Measurements from ENCODE around the gene GULP1. TPM values are rescaled to one million over a fixed set of nuclear protein-coding genes. Genes with fewer than 3 reads are reported as not detected.

GULP1 gene
- total RNA-seq, 2 experiments from 2014 or later, result not detected

DNA sequence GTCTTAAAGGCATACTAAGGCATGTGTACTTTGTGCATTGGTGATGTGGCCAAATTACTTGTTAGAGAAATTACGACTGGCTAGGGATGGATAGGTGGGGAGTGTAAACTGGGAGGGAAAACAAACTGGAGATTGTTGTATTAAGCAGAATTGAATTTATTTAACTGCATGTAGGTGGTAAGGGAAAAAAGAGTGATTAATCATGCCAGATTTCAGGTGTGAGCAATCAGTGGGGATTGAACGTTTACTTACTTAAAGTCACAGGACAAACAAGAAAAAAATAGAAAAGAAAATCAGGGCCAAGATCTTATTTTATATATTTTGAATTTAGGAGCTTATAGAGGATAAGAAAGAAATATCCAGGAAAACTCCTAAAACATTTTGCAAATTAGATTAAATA, 88.6 kb downstream of the GULP1 start:
- Mint-ChIP-seq H3K27ac (no peak overlapping the region), H3K4me1 (ENCODE audit: low read depth) (no peaks in the 10 kb centered on the region), H3K4me3 (no peak overlapping the region), H3K36me3 (ENCODE audit: low read depth) (no peaks in the 10 kb centered on the region), H3K9me3 (peaks cover 2% of the 10 kb centered on the region), H3K27me3 (no peaks in the 10 kb centered on the region)
- ChIA-PET POLR2A (no interaction called here), CTCF (no interaction called here)
- ATAC-seq (no peak), DNase-seq (no peak)
- intact Hi-C loops (cut with micrococcal nuclease), result no loop called here
- TF ChIP-seq, protein P1, sequence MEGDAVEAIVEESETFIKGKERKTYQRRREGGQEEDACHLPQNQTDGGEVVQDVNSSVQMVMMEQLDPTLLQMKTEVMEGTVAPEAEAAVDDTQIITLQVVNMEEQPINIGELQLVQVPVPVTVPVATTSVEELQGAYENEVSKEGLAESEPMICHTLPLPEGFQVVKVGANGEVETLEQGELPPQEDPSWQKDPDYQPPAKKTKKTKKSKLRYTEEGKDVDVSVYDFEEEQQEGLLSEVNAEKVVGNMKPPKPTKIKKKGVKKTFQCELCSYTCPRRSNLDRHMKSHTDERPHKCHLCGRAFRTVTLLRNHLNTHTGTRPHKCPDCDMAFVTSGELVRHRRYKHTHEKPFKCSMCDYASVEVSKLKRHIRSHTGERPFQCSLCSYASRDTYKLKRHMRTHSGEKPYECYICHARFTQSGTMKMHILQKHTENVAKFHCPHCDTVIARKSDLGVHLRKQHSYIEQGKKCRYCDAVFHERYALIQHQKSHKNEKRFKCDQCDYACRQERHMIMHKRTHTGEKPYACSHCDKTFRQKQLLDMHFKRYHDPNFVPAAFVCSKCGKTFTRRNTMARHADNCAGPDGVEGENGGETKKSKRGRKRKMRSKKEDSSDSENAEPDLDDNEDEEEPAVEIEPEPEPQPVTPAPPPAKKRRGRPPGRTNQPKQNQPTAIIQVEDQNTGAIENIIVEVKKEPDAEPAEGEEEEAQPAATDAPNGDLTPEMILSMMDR (IDR thresholded peaks at IDR 0.05), result no peak

GRCh38 chr2:188381614-188382013, 89.9 kb downstream of the GULP1 start:
- TF ChIP-seq, protein P1 (IDR thresholded peaks at IDR 0.05), result no peak
- CTCF ChIA-PET, result no interaction called here
- Mint-ChIP-seq H3K4me3 (no peak overlapping the region), H3K4me1 (ENCODE audit: low read depth) (no peaks in the 10 kb centered on the region), H3K27ac (no peak overlapping the region), H3K9me3 (peaks cover 5% of the 10 kb centered on the region), H3K36me3 (ENCODE audit: low read depth) (no peaks in the 10 kb centered on the region), H3K27me3 (no peaks in the 10 kb centered on the region)
- ATAC-seq, result no peak
- POLR2A ChIA-PET, result no interaction called here
- intact Hi-C loops (cut with micrococcal nuclease), result no loop called here
- DNase-seq, result no peak

- Mint-ChIP-seq H3K36me3 (ENCODE audit: low read depth) (no peaks in the 10 kb centered on the region), H3K4me3 (no peak overlapping the region), H3K4me1 (ENCODE audit: low read depth) (no peaks in the 10 kb centered on the region), H3K27me3 (no peaks in the 10 kb centered on the region), H3K9me3 (peaks cover 5% of the 10 kb centered on the region), H3K27ac (no peak overlapping the region)
- DNase-seq (no peak), ATAC-seq (no peak)
- ChIA-PET CTCF (no interaction called here), POLR2A (no interaction called here)
- intact Hi-C loops (cut with micrococcal nuclease), result no loop called here
- TF ChIP-seq, protein P1 (IDR thresholded peaks at IDR 0.05), result no peak
Observed at GRCh38 chr2:188382107-188382506, 90.4 kb downstream of the GULP1 start.

DNA sequence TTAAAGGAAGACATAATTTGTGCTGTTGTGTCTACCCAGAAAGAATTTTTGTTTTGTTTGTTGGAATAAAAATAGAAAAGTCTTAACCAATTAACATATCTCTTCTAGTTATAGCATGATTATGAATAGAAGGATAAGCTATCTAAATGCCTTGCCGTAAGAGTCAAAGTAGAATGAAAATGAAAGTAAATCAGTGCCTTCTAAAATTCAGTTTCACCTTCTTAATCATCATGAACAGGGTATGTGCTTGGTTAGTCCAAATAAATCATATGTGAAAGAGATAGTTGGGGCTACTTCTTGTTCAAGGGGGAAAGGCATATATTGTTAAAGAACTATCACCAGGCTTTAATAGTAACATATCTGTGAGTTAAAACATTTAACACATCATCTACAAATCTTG, 91.5 kb downstream of the GULP1 start:
- Mint-ChIP-seq H3K4me3 (no peak overlapping the region), H3K27me3 (no peaks in the 10 kb centered on the region), H3K36me3 (ENCODE audit: low read depth) (no peaks in the 10 kb centered on the region), H3K9me3 (peaks cover 5% of the 10 kb centered on the region), H3K27ac (no peak overlapping the region), H3K4me1 (ENCODE audit: low read depth) (no peaks in the 10 kb centered on the region)
- ChIA-PET POLR2A (no interaction called here), CTCF (no interaction called here)
- DNase-seq (no peak), ATAC-seq (no peak)
- intact Hi-C loops (cut with micrococcal nuclease), result no loop called here
- TF ChIP-seq, protein P1 (IDR thresholded peaks at IDR 0.05), result no peak

DNA sequence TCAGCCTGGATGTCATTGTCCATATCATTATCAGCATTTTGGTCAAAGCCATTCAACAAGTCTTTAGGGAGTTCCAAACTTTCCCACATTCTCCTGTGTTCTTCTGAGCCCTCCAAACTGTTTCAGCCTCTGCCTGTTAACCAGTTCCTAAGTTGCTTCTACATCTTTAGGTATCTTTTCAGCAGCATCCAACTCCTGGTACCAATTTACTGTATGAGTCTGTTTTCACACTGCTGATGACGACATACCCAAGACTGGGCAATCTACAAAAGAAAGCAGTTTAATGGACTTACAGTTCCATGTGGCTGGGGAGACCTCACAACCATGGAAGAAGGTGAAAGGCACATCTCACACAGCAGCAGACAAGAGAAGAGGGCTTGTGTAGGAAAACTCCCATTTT, 94.2 kb downstream of the GULP1 start:
- TF ChIP-seq, protein P1 (IDR thresholded peaks at IDR 0.05), result no peak
- H3K4me3 Mint-ChIP-seq, result no peak overlapping the region
- DNase-seq (no peak), ATAC-seq (no peak)
- H3K27ac Mint-ChIP-seq, result no peak overlapping the region
- H3K9me3 Mint-ChIP-seq, result peaks cover 5% of the 10 kb centered on the region
- no peaks in the 10 kb centered on the region for H3K36me3 Mint-ChIP-seq (ENCODE audit: low read depth)
- intact Hi-C loops (cut with micrococcal nuclease), result no loop called here
- CTCF ChIA-PET, result no interaction called here
- POLR2A ChIA-PET, result no interaction called here
- no peaks in the 10 kb centered on the region for H3K27me3 Mint-ChIP-seq
- no peaks in the 10 kb centered on the region for H3K4me1 Mint-ChIP-seq (ENCODE audit: low read depth)
